ENCODE data around the gene NQO1.
A peak's percentile ranks its signal among the peaks of the same experiment; 100 is the strongest.
"Not testable (repeated sequence)": the region's sequence is repeated elsewhere in the genome, so short reads cannot be mapped to it uniquely, and the experiment has no call there.

Gene NQO1

DNA sequence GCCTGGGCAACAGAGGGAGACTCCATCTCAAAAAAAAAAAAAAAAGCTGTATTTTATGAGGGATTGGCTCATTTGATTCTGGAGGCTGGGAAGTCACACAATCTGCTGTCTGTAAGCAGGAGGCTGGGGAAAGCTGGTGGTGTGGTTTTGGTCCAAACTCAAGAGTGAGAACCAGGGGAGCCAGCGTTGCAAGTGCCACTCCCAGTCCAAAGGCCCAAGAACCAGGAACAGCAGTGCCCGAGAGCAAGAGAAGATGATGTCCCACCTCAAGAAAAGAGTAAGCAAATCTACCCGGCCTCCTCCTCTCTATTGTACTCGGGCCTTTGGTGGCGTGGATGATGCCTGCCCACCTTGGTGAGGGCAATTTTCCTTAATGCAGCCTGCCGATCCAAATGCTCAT, 5.7 kb upstream of the NQO1 start:
- no peak overlapping the region for H3K27ac ChIP-seq (ENCODE audit: low read length)

GRCh38 chr16:69731280-69731679, 4.9 kb upstream of the NQO1 start:
- not testable (repeated sequence) for H3K27ac ChIP-seq (ENCODE audit: low read length); H3K9me3 ChIP-seq (ENCODE audit: insufficient read depth, low read depth, low read length); H3K9ac ChIP-seq (ENCODE audit: low read depth, low read length); H3K4me1 ChIP-seq (ENCODE audit: insufficient read depth, low read length); H3K36me3 ChIP-seq (ENCODE audit: insufficient read depth, low read depth, low read length); H3K4me3 ChIP-seq (ENCODE audit: low read length); H3K27me3 ChIP-seq (ENCODE audit: insufficient read depth, low read length)

More for the DNA sequence above, 5.7 kb upstream of the NQO1 start:
- no peaks in the 10 kb centered on the region for H3K27me3 ChIP-seq (ENCODE audit: insufficient read depth, low read length)
- H3K9me3 ChIP-seq (ENCODE audit: insufficient read depth, low read depth, low read length) = no peaks in the 10 kb centered on the region
- no peak overlapping the region for H3K9ac ChIP-seq (ENCODE audit: low read depth, low read length)
- H3K36me3 ChIP-seq (ENCODE audit: insufficient read depth, low read depth, low read length) = no peaks in the 10 kb centered on the region
- no peak overlapping the region for H3K4me3 ChIP-seq (ENCODE audit: low read length)
- peaks cover 4% of the 10 kb centered on the region; the same call in 1 of the 2 replicates for H3K4me1 ChIP-seq (ENCODE audit: insufficient read depth, low read length)

DNA sequence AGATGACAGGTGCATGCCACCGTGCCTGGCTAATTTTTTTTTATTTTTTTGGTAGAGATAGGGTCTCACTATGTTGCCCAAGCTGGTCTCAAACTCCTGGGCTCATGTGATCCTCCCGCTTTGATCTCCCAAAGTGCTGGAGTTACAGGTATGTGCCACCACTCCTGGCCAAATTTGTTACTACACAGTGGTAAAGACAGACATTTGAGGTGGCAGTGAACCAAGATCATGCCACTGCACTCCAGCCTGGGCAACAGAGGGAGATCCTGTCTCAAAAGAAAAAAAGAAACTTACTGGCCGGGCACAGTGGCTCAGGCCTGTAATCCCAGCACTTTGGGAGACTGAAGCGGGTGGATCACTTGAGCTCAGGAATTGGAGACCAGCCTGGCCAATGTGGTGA, 2.7 kb upstream of the NQO1 start:
- not testable (repeated sequence) for H3K27me3 ChIP-seq (ENCODE audit: insufficient read depth, low read length); H3K9ac ChIP-seq (ENCODE audit: low read depth, low read length); H3K36me3 ChIP-seq (ENCODE audit: insufficient read depth, low read depth, low read length); H3K9me3 ChIP-seq (ENCODE audit: insufficient read depth, low read depth, low read length); H3K27ac ChIP-seq (ENCODE audit: low read length); H3K4me3 ChIP-seq (ENCODE audit: low read length)
- peaks cover 14% of the 10 kb centered on the region; the same call in 1 of the 2 replicates for H3K4me1 ChIP-seq (ENCODE audit: insufficient read depth, low read length)

DNA sequence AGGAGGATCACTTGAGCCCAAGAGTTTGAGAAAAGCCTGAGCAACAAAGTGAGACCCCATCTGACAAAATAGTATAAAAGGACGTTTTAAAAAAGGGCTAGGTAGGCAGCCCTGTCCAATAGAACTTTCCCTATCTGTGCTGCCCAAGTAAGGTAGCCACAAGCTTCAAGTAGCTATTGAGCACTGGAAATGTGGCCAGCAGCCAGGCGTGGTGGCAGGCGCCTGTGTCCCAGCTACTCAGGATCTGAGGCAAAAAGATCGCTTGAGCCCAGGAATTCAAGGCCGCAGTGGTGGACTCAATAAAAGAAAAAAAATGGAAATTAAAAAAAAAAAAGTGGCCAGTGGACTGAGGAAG, 1.5 kb upstream of the NQO1 start:
- Histone ChIP-seq H3K36me3 (ENCODE audit: insufficient read depth, low read depth, low read length) (no peaks in the 10 kb centered on the region), H3K27me3 (ENCODE audit: insufficient read depth, low read length) (no peaks in the 10 kb centered on the region), H3K4me3 (ENCODE audit: low read length) (peak overlapping the region; percentile 79; the same call in 1 of the 2 replicates), H3K4me1 (ENCODE audit: insufficient read depth, low read length) (peaks cover 14% of the 10 kb centered on the region; the same call in 1 of the 2 replicates), H3K27ac (ENCODE audit: low read length) (peak overlapping the region; percentile 99), H3K9ac (ENCODE audit: low read depth, low read length) (peak overlapping the region; percentile 96), H3K9me3 (ENCODE audit: insufficient read depth, low read depth, low read length) (no peaks in the 10 kb centered on the region)

DNA sequence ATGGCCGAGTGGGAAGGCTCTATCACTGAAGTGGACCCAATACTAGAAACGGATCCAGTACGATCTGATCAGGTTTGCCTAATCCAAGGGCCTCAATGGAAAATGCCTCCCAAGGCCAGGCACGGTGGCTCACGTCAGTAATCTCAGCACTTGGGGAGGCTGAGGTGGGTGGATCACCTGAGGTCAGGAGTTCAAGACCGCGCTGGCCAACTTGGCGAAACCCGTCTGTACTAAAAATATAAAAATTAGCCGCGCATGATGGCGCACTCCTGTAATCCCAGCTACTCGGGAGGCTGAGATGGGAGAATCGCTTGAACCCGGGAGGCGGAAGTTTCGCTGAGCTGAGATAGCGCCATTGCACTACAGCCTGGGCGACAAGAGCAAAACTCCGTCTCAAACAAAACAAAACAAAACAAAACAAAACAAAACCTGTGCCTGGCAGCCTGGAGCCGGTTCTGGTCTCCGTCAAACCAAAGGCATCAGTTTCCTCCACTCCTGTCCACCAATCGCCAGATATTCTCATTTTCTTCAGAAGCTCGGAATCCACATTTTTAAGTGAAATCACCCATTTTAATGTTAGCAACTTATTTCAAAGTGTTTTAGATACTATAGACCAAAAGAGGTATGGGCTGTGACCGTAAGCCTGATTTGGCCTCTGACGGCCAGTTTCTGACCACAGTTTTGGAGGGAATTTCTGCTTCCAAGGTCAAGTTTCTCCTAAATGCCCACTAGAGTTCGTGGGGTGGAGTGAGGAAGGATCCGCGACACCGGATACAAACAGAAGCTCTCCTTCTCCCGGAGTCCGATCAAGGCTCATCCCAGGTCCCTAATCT, 664 bp downstream of the NQO1 start:
- Histone ChIP-seq H3K27me3 (ENCODE audit: insufficient read depth, low read length) (no peaks in the 10 kb centered on the region), H3K4me1 (ENCODE audit: insufficient read depth, low read length) (peaks cover 14% of the 10 kb centered on the region; the same call in 1 of the 2 replicates), H3K9me3 (ENCODE audit: insufficient read depth, low read depth, low read length) (no peaks in the 10 kb centered on the region), H3K4me3 (ENCODE audit: low read length) (peak overlapping the region; percentile 79), H3K27ac (ENCODE audit: low read length) (no peak overlapping the region), H3K36me3 (ENCODE audit: insufficient read depth, low read depth, low read length) (no peaks in the 10 kb centered on the region), H3K9ac (ENCODE audit: low read depth, low read length) (peak overlapping the region; percentile 85; the same call in 1 of the 2 replicates)

DNA sequence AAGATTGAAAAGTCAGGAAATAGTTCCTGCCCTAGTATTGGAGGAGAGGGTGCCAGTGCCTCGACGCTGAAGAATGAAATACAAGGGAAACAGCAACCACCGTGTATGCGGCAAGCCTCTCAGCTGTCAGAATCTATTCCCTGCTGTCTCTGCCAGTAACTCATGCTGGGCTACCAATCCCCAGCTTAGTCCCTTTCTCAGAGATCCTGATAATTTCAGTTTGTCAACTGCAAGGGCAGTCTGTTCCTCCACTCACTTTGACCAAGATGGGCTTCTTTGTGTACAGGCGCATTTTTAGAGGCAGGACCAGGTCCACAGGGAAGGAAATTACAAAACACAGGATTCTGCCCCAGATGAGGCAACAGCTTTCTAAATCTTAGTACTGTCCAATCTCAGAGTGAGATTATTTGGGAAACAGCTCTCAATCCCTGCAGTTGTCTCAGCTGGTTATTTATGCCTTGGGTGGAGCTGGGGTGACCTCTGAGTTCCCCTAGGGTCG, 1.3 kb downstream of the NQO1 start:
- Histone ChIP-seq H3K4me3 (ENCODE audit: low read length) (peak overlapping the region; percentile 4; the same call in 1 of the 2 replicates), H3K9me3 (ENCODE audit: insufficient read depth, low read depth, low read length) (no peaks in the 10 kb centered on the region), H3K4me1 (ENCODE audit: insufficient read depth, low read length) (peaks cover 14% of the 10 kb centered on the region; the same call in 1 of the 2 replicates)

DNA sequence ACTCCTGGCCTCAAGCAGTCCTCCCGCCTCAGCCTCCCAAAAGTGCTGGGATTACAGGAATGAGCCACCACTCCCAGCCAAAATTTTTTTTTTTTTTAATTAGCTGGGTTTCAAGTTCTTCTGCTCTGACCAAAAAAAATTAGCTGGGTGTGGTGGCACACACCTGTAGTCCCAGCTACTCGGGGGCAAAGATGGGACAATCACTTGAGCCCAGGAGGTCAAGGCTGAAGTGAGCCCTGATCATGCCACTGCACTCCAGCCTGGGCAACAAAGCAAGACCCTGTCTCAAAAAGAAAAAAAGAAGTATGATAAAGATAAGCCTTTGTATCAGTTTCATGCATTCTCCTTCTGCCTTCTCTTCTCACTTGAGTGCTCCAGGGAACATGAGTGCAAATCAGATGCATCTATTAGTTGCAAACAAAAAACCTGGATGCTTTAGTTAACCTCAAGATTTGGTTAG, 1.9 kb downstream of the NQO1 start:
- Histone ChIP-seq H3K4me3 (ENCODE audit: low read length) (no peak overlapping the region), H3K9ac (ENCODE audit: low read depth, low read length) (no peak overlapping the region), H3K9me3 (ENCODE audit: insufficient read depth, low read depth, low read length) (no peaks in the 10 kb centered on the region), H3K4me1 (ENCODE audit: insufficient read depth, low read length) (peaks cover 14% of the 10 kb centered on the region; the same call in 1 of the 2 replicates), H3K27me3 (ENCODE audit: insufficient read depth, low read length) (no peaks in the 10 kb centered on the region), H3K36me3 (ENCODE audit: insufficient read depth, low read depth, low read length) (no peaks in the 10 kb centered on the region), H3K27ac (ENCODE audit: low read length) (no peak overlapping the region)

More for the DNA sequence above, 1.3 kb downstream of the NQO1 start:
- Histone ChIP-seq H3K9ac (ENCODE audit: low read depth, low read length) (0 out of 2 replicates have a peak overlapping the region, but pooled peaks have one; percentile 25), H3K36me3 (ENCODE audit: insufficient read depth, low read depth, low read length) (no peaks in the 10 kb centered on the region), H3K27me3 (ENCODE audit: insufficient read depth, low read length) (no peaks in the 10 kb centered on the region), H3K27ac (ENCODE audit: low read length) (no peak overlapping the region)

DNA sequence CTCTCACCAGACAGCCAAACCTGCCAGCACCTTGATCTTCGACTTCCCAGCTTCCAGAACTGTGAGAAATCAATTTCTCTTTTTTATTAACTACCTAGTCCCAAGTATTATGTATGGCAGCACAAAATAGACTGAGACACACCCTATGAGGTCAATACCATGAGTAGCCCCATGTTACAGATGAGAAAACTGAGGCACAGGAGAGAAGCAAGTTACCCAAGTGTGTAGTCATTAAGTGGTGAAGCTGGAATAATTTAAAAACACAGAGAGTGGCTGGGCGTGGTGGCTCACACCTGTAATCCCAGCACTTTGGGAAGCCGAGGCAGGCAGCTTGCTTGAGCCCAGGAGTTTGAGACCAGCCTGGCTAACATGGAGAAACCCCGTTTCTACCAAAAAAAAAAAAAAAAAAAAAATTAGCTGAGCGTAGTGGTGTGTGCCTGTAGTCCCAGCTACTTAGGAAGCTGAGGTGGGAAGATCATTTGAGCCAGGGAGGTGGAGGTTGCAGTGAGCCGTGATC, 4.9 kb downstream of the NQO1 start:
- H3K9ac ChIP-seq (ENCODE audit: low read depth, low read length) = no peak overlapping the region
- peaks cover 8% of the 10 kb centered on the region; the same call in 1 of the 2 replicates for H3K36me3 ChIP-seq (ENCODE audit: insufficient read depth, low read depth, low read length)
- H3K27me3 ChIP-seq (ENCODE audit: insufficient read depth, low read length) = no peaks in the 10 kb centered on the region
- H3K4me3 ChIP-seq (ENCODE audit: low read length) = no peak overlapping the region
- peaks cover 6% of the 10 kb centered on the region; the same call in 1 of the 2 replicates for H3K4me1 ChIP-seq (ENCODE audit: insufficient read depth, low read length)
- H3K27ac ChIP-seq (ENCODE audit: low read length) = no peak overlapping the region
- H3K9me3 ChIP-seq (ENCODE audit: insufficient read depth, low read depth, low read length) = no peaks in the 10 kb centered on the region

DNA sequence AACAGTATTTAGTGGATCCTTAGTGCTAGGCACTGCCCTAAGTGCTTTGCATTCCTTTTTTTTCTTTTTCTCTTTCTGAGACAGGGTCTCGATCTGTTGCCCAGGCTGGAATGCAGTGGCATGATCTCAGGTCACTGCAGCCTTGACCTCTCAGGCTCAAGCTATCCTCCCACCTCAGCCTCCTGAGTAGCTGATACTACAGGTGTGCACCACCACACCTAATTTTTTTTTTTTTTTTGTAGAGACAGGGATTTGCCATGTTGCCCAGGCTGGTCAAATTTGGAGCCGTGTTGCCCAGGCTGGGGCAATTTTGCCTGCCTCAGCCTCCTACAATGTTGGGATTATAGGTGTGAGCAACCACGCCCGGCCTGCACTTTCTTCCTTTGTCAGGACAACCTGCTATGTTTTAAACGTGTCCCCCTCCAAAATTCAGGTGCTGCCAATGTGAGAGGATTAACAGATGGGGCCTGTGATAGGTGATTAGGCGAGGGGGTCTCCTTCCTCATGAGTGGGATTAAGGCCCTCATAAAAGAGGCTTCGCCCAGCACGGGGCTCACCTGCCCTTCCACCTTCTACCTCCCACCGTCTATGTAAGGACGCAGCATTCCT, 5.4 kb downstream of the NQO1 start:
- no peak overlapping the region for H3K4me3 ChIP-seq (ENCODE audit: low read length)
- H3K9me3 ChIP-seq (ENCODE audit: insufficient read depth, low read depth, low read length) = no peaks in the 10 kb centered on the region
- no peaks in the 10 kb centered on the region for H3K27me3 ChIP-seq (ENCODE audit: insufficient read depth, low read length)
- H3K27ac ChIP-seq (ENCODE audit: low read length) = no peak overlapping the region
- peaks cover 6% of the 10 kb centered on the region; the same call in 1 of the 2 replicates for H3K4me1 ChIP-seq (ENCODE audit: insufficient read depth, low read length)
- no peak overlapping the region for H3K9ac ChIP-seq (ENCODE audit: low read depth, low read length)
- peaks cover 8% of the 10 kb centered on the region; the same call in 1 of the 2 replicates for H3K36me3 ChIP-seq (ENCODE audit: insufficient read depth, low read depth, low read length)

GRCh38 chr16:69718111-69718764, 8.1 kb downstream of the NQO1 start:
- Histone ChIP-seq H3K36me3 (ENCODE audit: insufficient read depth, low read depth, low read length) (peaks cover 18% of the 10 kb centered on the region; the same call in 1 of the 2 replicates), H3K9ac (ENCODE audit: low read depth, low read length) (no peak overlapping the region), H3K4me1 (ENCODE audit: insufficient read depth, low read length) (no peaks in the 10 kb centered on the region), H3K27ac (ENCODE audit: low read length) (no peak overlapping the region), H3K27me3 (ENCODE audit: insufficient read depth, low read length) (no peaks in the 10 kb centered on the region), H3K4me3 (ENCODE audit: low read length) (no peak overlapping the region), H3K9me3 (ENCODE audit: insufficient read depth, low read depth, low read length) (no peaks in the 10 kb centered on the region)

- no peak overlapping the region for H3K27ac ChIP-seq (ENCODE audit: low read length)
- peaks cover 22% of the 10 kb centered on the region; the same call in 1 of the 2 replicates for H3K36me3 ChIP-seq (ENCODE audit: insufficient read depth, low read depth, low read length)
- no peaks in the 10 kb centered on the region for H3K27me3 ChIP-seq (ENCODE audit: insufficient read depth, low read length)
- no peaks in the 10 kb centered on the region for H3K4me1 ChIP-seq (ENCODE audit: insufficient read depth, low read length)
- no peak overlapping the region for H3K9ac ChIP-seq (ENCODE audit: low read depth, low read length)
- no peak overlapping the region for H3K4me3 ChIP-seq (ENCODE audit: low read length)
- H3K9me3 ChIP-seq (ENCODE audit: insufficient read depth, low read depth, low read length) = no peaks in the 10 kb centered on the region
Measured at GRCh38 chr16:69717066-69717465, 9.3 kb downstream of the NQO1 start.
